Fibroblast of skin of scalp (primary cell): ENCODE data around the gene PAX6.
"Not testable (repeated sequence)": the region's sequence is repeated elsewhere in the genome, so short reads cannot be mapped to it uniquely, and the experiment has no call there.

Source experiments
- DNase-seq: peaks from one replicate; pipeline ENCODE4 v3.0.0-alpha.2; 2013

Gene PAX6

GRCh38 chr11:31763296-31763695 is 47.8 kb downstream of the PAX6 start:
- no peak for DNase-seq

DNA sequence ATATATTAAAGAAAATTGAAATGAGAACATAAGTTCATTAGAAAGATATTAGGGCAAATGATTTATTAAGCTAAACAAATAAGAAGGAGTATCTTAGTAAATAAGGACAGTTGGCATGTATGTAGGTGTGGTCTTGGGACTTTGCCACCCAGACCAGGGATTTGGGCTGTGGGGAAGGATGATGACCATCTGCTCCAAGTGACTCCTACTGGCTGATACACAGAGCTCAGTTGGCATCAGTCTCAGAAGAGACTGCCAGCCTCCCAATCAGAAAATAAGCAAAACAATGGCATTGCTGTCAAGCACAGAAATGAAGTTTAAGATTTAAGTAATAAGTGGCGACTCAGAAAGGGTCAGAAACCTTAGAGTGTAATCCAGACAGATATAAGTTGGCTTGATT is 49.5 kb downstream of the PAX6 start:
- DNase-seq = no peak

GRCh38 chr11:31757260-31757835 is 53.8 kb downstream of the PAX6 start:
- DNase-seq = no peak

DNA sequence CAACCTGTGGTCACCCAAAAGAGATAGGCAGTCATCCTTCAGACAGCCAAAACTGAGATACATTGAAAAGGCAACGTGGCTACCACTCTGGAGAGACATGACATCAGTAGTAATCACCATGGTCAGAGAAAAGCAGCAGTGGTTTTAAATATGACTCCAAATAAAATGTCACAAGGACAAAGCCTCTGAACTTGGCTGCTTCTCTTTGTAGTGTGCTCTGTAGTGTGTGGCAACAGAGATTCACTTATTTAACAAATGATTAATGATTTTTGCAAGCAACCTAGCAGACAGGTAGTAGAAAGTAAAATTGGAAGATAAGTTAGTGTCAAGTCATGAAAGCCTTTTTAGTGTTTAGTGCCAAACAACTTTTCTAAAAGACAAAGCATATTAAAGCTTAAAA is 63.5 kb downstream of the PAX6 start:
- no peak for DNase-seq

- not testable (repeated sequence) for DNase-seq
Measured at GRCh38 chr11:31740731-31741368, 70.3 kb downstream of the PAX6 start.

- DNase-seq = no peak
Measured at GRCh38 chr11:31740131-31740530, 71.0 kb downstream of the PAX6 start.
